Chondrocyte (in vitro differentiated cells): Measurements from ENCODE around the gene SEC24C. TPM values are rescaled to one million over a fixed set of nuclear protein-coding genes. Genes with fewer than 3 reads are reported as not detected.
"Not testable (repeated sequence)": the region's sequence is repeated elsewhere in the genome, so short reads cannot be mapped to it uniquely, and the experiment has no call there.

Experiments used
- DNase-seq: peaks from one replicate; pipeline ENCODE4 v3.0.0; 2021; ENCODE audit warnings: mixed read lengths, low spot score
- H3K27ac Mint-ChIP-seq: one replicate; pipeline ENCODE4 v1.8.0; 2021; ENCODE audit warnings: mild to moderate bottlenecking, moderate library complexity, mixed read lengths; ENCODE audit not compliant: unreplicated experiment
- H3K27me3 Mint-ChIP-seq: 2 replicates; pipeline ENCODE4 v1.8.0; 2021; ENCODE audit warnings: low read depth, mixed read lengths
- H3K36me3 Mint-ChIP-seq: 2 replicates; pipeline ENCODE4 v1.8.0; 2021; ENCODE audit warnings: low read depth, mixed read lengths
- H3K4me1 Mint-ChIP-seq: 2 replicates; pipeline ENCODE4 v1.8.0; 2021; ENCODE audit warnings: low read depth, mild to moderate bottlenecking, mixed read lengths
- H3K4me3 Mint-ChIP-seq: one replicate; pipeline ENCODE4 v1.8.0; 2021; ENCODE audit warnings: mild to moderate bottlenecking, moderate library complexity, mixed read lengths; ENCODE audit not compliant: unreplicated experiment
- H3K9me3 Mint-ChIP-seq: 2 replicates; pipeline ENCODE4 v1.8.0; 2021; ENCODE audit warnings: low read depth, mixed read lengths
- total RNA-seq: library from RNA; stranded (reverse); gene quantifications from 3 replicates; pipeline ENCODE4 v1.2.1, GENCODE V29; 2021
- TF ChIP-seq, protein P1 (sequence below): fragments of 200-600 bp; sonication (generic); IDR thresholded peaks from 2 replicates; pipeline ENCODE4 v1.5.0; 2021; ENCODE audit warnings: antibody characterized with exemption, mild to moderate bottlenecking, moderate library complexity

Gene SEC24C
- total RNA-seq, 1 donor from 2014 or later: 55.6 TPM

DNA sequence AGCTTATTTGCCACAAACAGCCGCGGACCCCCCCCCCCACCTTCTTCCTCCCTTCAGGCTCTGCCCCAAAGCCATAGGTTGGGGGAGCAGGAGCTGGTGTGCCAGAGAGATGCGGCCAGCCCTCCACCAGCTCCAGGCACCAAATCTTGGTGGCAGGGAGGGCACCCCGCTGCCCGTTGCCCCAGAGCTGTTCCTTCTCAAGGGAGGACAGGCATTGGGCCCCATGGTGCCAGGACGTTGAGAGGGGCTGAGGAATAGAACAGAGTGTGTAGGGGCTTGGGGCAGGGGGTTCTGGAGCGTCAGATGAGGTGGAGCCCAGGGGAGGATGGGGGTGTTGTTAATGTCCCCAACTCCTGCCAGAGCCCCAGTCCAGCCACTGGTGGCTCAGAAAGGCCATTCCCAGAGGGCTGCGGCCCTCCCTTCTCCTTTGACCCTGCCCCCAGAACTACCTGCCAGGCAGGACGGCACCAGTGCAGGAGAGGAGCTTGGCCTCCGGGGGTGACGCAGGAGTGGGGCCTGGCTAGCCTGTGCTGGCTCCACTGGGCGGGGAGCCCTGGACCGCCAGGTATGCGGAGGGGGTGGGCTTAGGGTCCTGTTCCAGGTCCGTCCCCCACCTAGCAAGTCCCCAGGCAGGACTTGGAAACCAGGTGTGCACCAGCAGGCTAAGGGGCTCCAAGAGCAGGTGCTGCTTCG lies 10.0 kb upstream of the SEC24C start:
- no peak overlapping the region for H3K4me3 Mint-ChIP-seq
- no peaks in the 10 kb centered on the region for H3K27me3 Mint-ChIP-seq
- H3K27ac Mint-ChIP-seq: no peak overlapping the region
- peaks cover 14% of the 10 kb centered on the region for H3K4me1 Mint-ChIP-seq
- DNase-seq: no peak
- no peaks in the 10 kb centered on the region for H3K9me3 Mint-ChIP-seq
- peaks cover 5% of the 10 kb centered on the region for H3K36me3 Mint-ChIP-seq
- TF ChIP-seq, protein P1, sequence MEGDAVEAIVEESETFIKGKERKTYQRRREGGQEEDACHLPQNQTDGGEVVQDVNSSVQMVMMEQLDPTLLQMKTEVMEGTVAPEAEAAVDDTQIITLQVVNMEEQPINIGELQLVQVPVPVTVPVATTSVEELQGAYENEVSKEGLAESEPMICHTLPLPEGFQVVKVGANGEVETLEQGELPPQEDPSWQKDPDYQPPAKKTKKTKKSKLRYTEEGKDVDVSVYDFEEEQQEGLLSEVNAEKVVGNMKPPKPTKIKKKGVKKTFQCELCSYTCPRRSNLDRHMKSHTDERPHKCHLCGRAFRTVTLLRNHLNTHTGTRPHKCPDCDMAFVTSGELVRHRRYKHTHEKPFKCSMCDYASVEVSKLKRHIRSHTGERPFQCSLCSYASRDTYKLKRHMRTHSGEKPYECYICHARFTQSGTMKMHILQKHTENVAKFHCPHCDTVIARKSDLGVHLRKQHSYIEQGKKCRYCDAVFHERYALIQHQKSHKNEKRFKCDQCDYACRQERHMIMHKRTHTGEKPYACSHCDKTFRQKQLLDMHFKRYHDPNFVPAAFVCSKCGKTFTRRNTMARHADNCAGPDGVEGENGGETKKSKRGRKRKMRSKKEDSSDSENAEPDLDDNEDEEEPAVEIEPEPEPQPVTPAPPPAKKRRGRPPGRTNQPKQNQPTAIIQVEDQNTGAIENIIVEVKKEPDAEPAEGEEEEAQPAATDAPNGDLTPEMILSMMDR: no peak

DNA sequence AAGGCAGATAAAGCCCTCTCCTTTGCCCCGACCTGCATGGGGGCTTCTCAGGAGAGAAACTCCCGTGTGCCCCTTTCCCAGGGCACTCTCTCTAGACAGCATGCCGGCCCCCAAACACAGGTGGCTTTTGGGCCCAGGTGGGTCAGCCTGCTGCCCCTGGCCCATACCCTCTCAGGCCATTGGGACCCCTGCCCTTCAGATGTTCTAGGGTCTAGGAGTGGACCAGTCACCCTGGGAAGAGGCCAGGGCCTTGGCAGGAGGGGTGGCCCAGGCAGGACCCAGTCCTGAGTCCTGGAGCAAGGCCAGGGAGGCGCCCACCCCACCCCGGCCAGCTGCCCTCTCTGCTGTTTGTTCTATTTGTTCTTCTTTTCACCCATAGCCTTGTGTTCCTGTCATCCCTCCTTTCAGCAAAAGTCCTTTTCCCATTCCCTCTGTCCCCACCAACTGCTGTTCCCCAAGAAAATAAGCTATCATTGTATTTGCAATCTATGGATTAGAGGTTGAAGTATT lies 9.3 kb upstream of the SEC24C start:
- Mint-ChIP-seq H3K36me3 (peaks cover 5% of the 10 kb centered on the region), H3K27ac (no peak overlapping the region), H3K4me1 (peaks cover 10% of the 10 kb centered on the region), H3K9me3 (no peaks in the 10 kb centered on the region), H3K4me3 (no peak overlapping the region), H3K27me3 (no peaks in the 10 kb centered on the region)
- TF ChIP-seq, protein P1: no peak
- DNase-seq: no peak

DNA sequence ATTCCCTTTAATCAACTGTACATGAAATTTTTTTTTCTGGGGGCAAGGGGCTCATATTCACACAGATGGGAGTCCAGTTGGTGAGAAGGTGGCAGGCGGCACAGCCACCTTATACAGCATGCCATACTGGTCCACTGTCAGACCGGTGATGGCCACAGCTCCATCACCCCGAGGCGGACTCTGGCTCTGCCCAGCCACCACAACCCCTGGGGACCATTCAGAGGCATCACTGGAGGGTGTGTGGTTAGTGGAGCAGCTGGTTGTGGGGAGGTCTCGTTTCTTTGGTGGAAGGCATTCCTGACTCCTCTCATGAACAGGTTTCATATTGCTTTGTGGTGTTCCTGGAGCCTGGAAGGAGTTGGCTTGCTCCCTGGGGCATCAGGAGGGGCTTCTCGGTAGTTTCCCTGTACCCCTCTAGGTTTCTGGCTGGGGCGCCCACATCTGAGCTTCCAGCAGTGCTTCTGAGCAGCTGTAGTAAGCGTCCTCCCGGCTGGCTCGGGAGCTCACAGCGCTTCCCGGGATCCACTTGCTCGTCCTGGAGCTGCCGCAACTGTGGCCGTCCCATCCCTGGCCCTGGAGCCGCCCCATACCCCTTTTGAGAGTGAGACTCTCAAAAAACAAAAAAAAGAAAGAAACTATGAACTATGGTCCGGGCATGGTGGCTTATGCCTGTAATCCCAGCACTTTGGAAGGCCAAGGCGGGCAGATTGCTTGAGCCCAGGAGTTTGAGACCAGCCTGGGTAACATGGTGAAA lies 3.5 kb upstream of the SEC24C start:
- not testable (repeated sequence) for H3K9me3 Mint-ChIP-seq, H3K27me3 Mint-ChIP-seq, H3K27ac Mint-ChIP-seq, H3K4me3 Mint-ChIP-seq, H3K36me3 Mint-ChIP-seq, DNase-seq
- H3K4me1 Mint-ChIP-seq: peaks cover 22% of the 10 kb centered on the region

DNA sequence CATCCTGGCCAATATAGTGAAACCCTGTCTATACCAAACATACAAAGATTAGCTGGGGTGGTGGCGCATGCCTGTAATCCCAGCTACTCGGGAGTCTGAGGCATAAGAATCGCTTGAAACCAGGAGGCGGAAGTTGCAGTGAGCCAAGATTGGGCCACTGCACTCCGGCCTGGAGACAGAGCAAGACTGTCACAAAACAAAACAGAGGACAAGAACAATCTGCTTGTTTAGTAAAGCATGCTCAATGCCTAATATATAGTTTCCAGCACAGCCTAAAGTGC lies 1.8 kb upstream of the SEC24C start:
- H3K4me3 Mint-ChIP-seq: no peak overlapping the region
- no peaks in the 10 kb centered on the region for H3K9me3 Mint-ChIP-seq

DNA sequence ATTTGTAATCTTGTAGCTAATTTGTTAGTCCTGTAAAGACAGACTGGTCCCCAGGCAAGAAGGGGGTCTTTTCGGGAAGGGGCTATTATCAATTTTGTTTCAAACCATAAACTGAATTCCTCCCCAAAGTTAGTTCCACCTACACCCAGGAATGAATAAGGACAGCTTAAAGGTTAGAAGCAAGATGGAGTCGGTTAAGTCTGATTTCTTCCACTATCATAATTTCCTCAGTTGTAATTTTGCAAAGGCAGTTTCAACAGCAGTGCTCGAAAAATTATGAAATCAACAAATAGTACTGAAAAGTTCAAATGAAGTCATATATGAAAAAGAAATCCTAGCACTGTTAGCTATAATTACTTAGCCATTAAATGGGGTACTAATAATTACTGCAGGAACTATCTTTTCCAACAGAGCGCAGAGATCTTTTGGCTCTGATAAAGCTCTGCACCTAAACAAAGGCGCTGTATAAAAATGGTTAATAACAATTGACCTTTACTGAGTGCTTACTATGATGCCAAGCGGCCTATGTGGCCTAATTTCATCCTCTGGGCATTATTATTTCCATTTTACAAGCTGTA lies 756 bp upstream of the SEC24C start:
- Mint-ChIP-seq H3K4me1 (peaks cover 32% of the 10 kb centered on the region), H3K4me3 (peak overlapping the region; percentile 96), H3K27me3 (no peaks in the 10 kb centered on the region), H3K36me3 (no peaks in the 10 kb centered on the region), H3K9me3 (no peaks in the 10 kb centered on the region), H3K27ac (peak overlapping the region; percentile 100)
- TF ChIP-seq, protein P1: no peak
- no peak for DNase-seq

More for the DNA sequence above, 1.8 kb upstream of the SEC24C start:
- DNase-seq: no peak
- Mint-ChIP-seq H3K27me3 (no peaks in the 10 kb centered on the region), H3K4me1 (peaks cover 32% of the 10 kb centered on the region), H3K27ac (peak overlapping the region; percentile 12), H3K36me3 (no peaks in the 10 kb centered on the region)
- TF ChIP-seq, protein P1: no peak
